GM20431 (cell line): ENCODE data around the gene SLC22A23.

Experiments used
- in situ Hi-C: fragments of 300-500 bp; cut with MseI, MboI; formaldehyde crosslinking; loops from one replicate; pipeline ENCODE4 v1.15.0; 2020; ENCODE audit warnings: low sequenced_read_pairs; ENCODE audit not compliant: unreplicated experiment

The SLC22A23 gene

GRCh38 chr6:3312604-3313231 lies 144.1 kb downstream of the SLC22A23 start:
- in situ Hi-C loops = no loop called here

GRCh38 chr6:3311826-3312225 lies 145.0 kb downstream of the SLC22A23 start:
- in situ Hi-C loops = no loop called here

GRCh38 chr6:3310703-3311102 lies 146.1 kb downstream of the SLC22A23 start:
- in situ Hi-C loops = no loop called here

- in situ Hi-C loops = no loop called here
Observed at GRCh38 chr6:3310051-3310448, 146.8 kb downstream of the SLC22A23 start.

- in situ Hi-C loops = no loop called here
Observed at GRCh38 chr6:3309391-3310050, 147.3 kb downstream of the SLC22A23 start.

GRCh38 chr6:3308106-3308505 lies 148.7 kb downstream of the SLC22A23 start:
- in situ Hi-C loops = no loop called here

- in situ Hi-C loops = no loop called here
Observed at GRCh38 chr6:3307436-3307835, 149.4 kb downstream of the SLC22A23 start.

GRCh38 chr6:3306848-3307247 lies 150.0 kb downstream of the SLC22A23 start:
- in situ Hi-C loops = no loop called here

- in situ Hi-C loops = no loop called here
Observed at GRCh38 chr6:3305831-3306230, 151.0 kb downstream of the SLC22A23 start.

GRCh38 chr6:3305216-3305565 lies 151.7 kb downstream of the SLC22A23 start:
- in situ Hi-C loops = no loop called here

- in situ Hi-C loops = no loop called here
Observed at GRCh38 chr6:3304500-3305215, 152.2 kb downstream of the SLC22A23 start.

GRCh38 chr6:3303795-3304411 lies 152.9 kb downstream of the SLC22A23 start:
- in situ Hi-C loops = no loop called here

GRCh38 chr6:3301506-3301905 lies 155.3 kb downstream of the SLC22A23 start:
- in situ Hi-C loops = no loop called here

- in situ Hi-C loops = loop anchor here (25.0 kb wide), 1 partner anchor 688 kb away; no protein-coding TSS in a partner anchor
Observed at GRCh38 chr6:3299221-3299620, 157.6 kb downstream of the SLC22A23 start.

- in situ Hi-C loops = loop anchor here (25.0 kb wide), 1 partner anchor 689 kb away; no protein-coding TSS in a partner anchor
Observed at GRCh38 chr6:3297909-3298308, 158.9 kb downstream of the SLC22A23 start.

GRCh38 chr6:3297006-3297405 lies 159.8 kb downstream of the SLC22A23 start:
- in situ Hi-C loops = loop anchor here (25.0 kb wide), 1 partner anchor 690 kb away; no protein-coding TSS in a partner anchor

- in situ Hi-C loops = loop anchor here (25.0 kb wide), 1 partner anchor 691 kb away; no protein-coding TSS in a partner anchor
Observed at GRCh38 chr6:3296537-3296936, 160.3 kb downstream of the SLC22A23 start.

- in situ Hi-C loops = loop anchor here (25.0 kb wide), 1 partner anchor 691 kb away; no protein-coding TSS in a partner anchor
Observed at GRCh38 chr6:3296078-3296477, 160.8 kb downstream of the SLC22A23 start.

- in situ Hi-C loops = loop anchor here (25.0 kb wide), 1 partner anchor 692 kb away; no protein-coding TSS in a partner anchor
Observed at GRCh38 chr6:3294921-3295871, 161.7 kb downstream of the SLC22A23 start.
